Left colon (tissue), 2 donors: ENCODE measurements around the gene FAM186B. TPM values are rescaled to one million over a fixed set of nuclear protein-coding genes. Genes with fewer than 3 reads are reported as not detected.
"Not testable (repeated sequence)": the region's sequence is repeated elsewhere in the genome, so short reads cannot be mapped to it uniquely, and the experiment has no call there.

Source experiments
- ATAC-seq: fragments of 200-7000 bp; cut with Tn5 transposase; one replicate; pipeline ENCODE4 v1.9.1; 2020; ENCODE audit warnings: mild to moderate bottlenecking, moderate library complexity
- DNase-seq, 2 donors: peaks; one replicate each; pipeline ENCODE4 v3.0.0-alpha.2; 2020
- intact Hi-C, 2 donors: fragments of 100-400 bp; cut with DNase I in 1 of 2; cut with micrococcal nuclease in 1 of 2; formaldehyde crosslinking; loops; one replicate each; pipeline versions ENCODE4 v1.11.2 to v1.14.0; 2022; cut with DNase I, micrococcal nuclease
- total RNA-seq, 2 donors: library from RNA; stranded (reverse); fragmentation: NEBNext Ultra II Directional; extraction: Animal tissue kit (Norgen Biotek cat#: 25700); gene quantifications; one replicate each; pipeline ENCODE4 v1.2.1, GENCODE V29; 2021
- donor health status: DM: no; HTN: no; CAD: no.
- donor health status: DM: yes; HTN: yes; CAD: no.

Gene FAM186B
- total RNA-seq, 2 donors from 2014 or later: 0.25 to 0.31 TPM

- ATAC-seq: no peak
- no peak for DNase-seq
- intact Hi-C loops: no loop called here
These were observed 13.1 kb upstream of the FAM186B start for GRCh38 chr12:49618576-49618975.

GRCh38 chr12:49616533-49617219 lies 11.2 kb upstream of the FAM186B start:
- DNase-seq: no peak
- ATAC-seq: no peak
- intact Hi-C loops: no loop called here

GRCh38 chr12:49615725-49616124 lies 10.3 kb upstream of the FAM186B start:
- ATAC-seq (no peak), DNase-seq (no peak)
- intact Hi-C loops: no loop called here

- intact Hi-C loops: no loop called here
- ATAC-seq (no peak), DNase-seq (no peak)
These were observed 6.8 kb upstream of the FAM186B start for GRCh38 chr12:49612210-49612609.

- intact Hi-C loops, DNase-seq, ATAC-seq: not testable (repeated sequence)
These were observed 5.3 kb upstream of the FAM186B start for GRCh38 chr12:49610785-49611184.

GRCh38 chr12:49609875-49610154 lies 4.4 kb upstream of the FAM186B start:
- ATAC-seq (no peak), DNase-seq (no peak)
- intact Hi-C loops: no loop called here

GRCh38 chr12:49609059-49609874 lies 3.8 kb upstream of the FAM186B start:
- intact Hi-C loops: no loop called here
- no peak for ATAC-seq
- no peak for DNase-seq

- ATAC-seq (no peak), DNase-seq (no peak)
- intact Hi-C loops: no loop called here
These were observed 583 bp downstream of the FAM186B start for GRCh38 chr12:49604856-49605255.

- intact Hi-C loops: no loop called here
- ATAC-seq: no peak
- DNase-seq: no peak
These were observed 1.7 kb downstream of the FAM186B start for GRCh38 chr12:49603721-49604120.

GRCh38 chr12:49599961-49600360 lies 5.5 kb downstream of the FAM186B start:
- ATAC-seq (no peak), DNase-seq (no peak)
- intact Hi-C loops: no loop called here

- intact Hi-C loops: no loop called here
- no peak for DNase-seq
- no peak for ATAC-seq
These were observed 6.9 kb downstream of the FAM186B start for GRCh38 chr12:49598527-49598926.

GRCh38 chr12:49588721-49589516 lies 16.5 kb downstream of the FAM186B start:
- no peak for DNase-seq
- no peak for ATAC-seq
- intact Hi-C loops: no loop called here

GRCh38 chr12:49588281-49588680 lies 17.2 kb downstream of the FAM186B start:
- ATAC-seq: no peak
- intact Hi-C loops: no loop called here
- no peak for DNase-seq

GRCh38 chr12:49587174-49587908 lies 18.1 kb downstream of the FAM186B start:
- no peak for ATAC-seq
- intact Hi-C loops: no loop called here
- DNase-seq: no peak

- DNase-seq: no peak
- intact Hi-C loops: no loop called here
These were observed 19.7 kb downstream of the FAM186B start for GRCh38 chr12:49585477-49586459.

GRCh38 chr12:49584591-49584990 lies 20.8 kb downstream of the FAM186B start:
- DNase-seq (no peak), ATAC-seq (no peak)
- intact Hi-C loops: no loop called here

More at GRCh38 chr12:49585477-49586459, 19.7 kb downstream of the FAM186B start:
- no peak for ATAC-seq

GRCh38 chr12:49583366-49584094 lies 21.9 kb downstream of the FAM186B start:
- intact Hi-C loops: no loop called here
- DNase-seq: no peak

More at GRCh38 chr12:49583366-49584094, 21.9 kb downstream of the FAM186B start:
- ATAC-seq: no peak
